Liver (tissue), 9 donors: ENCODE results near the gene NFATC2. TPM values are rescaled to one million over a fixed set of nuclear protein-coding genes. Genes with fewer than 3 reads are reported as not detected.

Experiments
- DNase-seq: peaks from one replicate; pipeline ENCODE4 v3.0.0-alpha.2; 2017; ENCODE audit warnings: low spot score
- H3K27ac ChIP-seq, 2 donors: one replicate each; pipeline ENCODE4 v1.7.0; 2013; ENCODE audit warnings: inconsistent platforms in 2 of 2, low read length in 2 of 2, control low read depth in 1 of 2, low read depth in 1 of 2, mild to moderate bottlenecking in 1 of 2
- H3K27me3 ChIP-seq, 4 donors: one replicate each; pipeline versions ENCODE4 v1.6.1 to v1.7.0; 2013; ENCODE audit warnings: low read length in 3 of 4, inconsistent platforms in 1 of 4, mild to moderate bottlenecking in 1 of 4, moderate library complexity in 1 of 4; ENCODE audit not compliant: control insufficient read depth in 4 of 4, insufficient read depth in 4 of 4
- H3K36me3 ChIP-seq, 4 donors: one replicate each; pipeline versions ENCODE4 v1.6.1 to v1.7.0; 2013; ENCODE audit warnings: low read length in 3 of 4, mild to moderate bottlenecking in 3 of 4, low read depth in 1 of 4, moderate library complexity in 1 of 4; ENCODE audit not compliant: control insufficient read depth in 4 of 4, insufficient read depth in 3 of 4
- H3K4me1 ChIP-seq, 4 donors: one replicate each; pipeline versions ENCODE4 v1.6.1 to v1.7.0; 2013; ENCODE audit warnings: low read length in 3 of 4, mild to moderate bottlenecking in 3 of 4, moderate library complexity in 1 of 4; ENCODE audit not compliant: control insufficient read depth in 4 of 4, insufficient read depth in 4 of 4
- H3K4me3 ChIP-seq, 3 donors: one replicate each; pipeline versions ENCODE4 v1.6.1 to v1.7.0; 2013; ENCODE audit warnings: low read length in 3 of 3, control low read depth in 1 of 3, low read depth in 1 of 3, mild to moderate bottlenecking in 1 of 3
- H3K9ac ChIP-seq, 2 donors: one replicate each; pipeline ENCODE4 v1.7.0; 2013; ENCODE audit warnings: low read length in 2 of 2, mild to moderate bottlenecking in 2 of 2, moderate library complexity in 2 of 2, control low read depth in 1 of 2, low read depth in 1 of 2
- H3K9me3 ChIP-seq, 4 donors: one replicate each; pipeline versions ENCODE4 v1.6.1 to v1.7.0; 2013; ENCODE audit warnings: low read length in 3 of 4; ENCODE audit not compliant: control insufficient read depth in 4 of 4
- EGR1 ChIP-seq, 2 donors: IDR thresholded peaks; 2 replicates each; pipeline ENCODE4 v1.6.1; 2016 to 2018; ENCODE audit warnings: antibody characterized with exemption in 2 of 2, low read depth in 2 of 2
- FOXA1 ChIP-seq: IDR thresholded peaks from 2 replicates; pipeline ENCODE4 v1.6.1; 2016; ENCODE audit warnings: antibody characterized with exemption
- FOXA2 ChIP-seq: IDR thresholded peaks from 2 replicates; pipeline ENCODE4 v1.6.1; 2016; ENCODE audit warnings: antibody characterized with exemption
- GABPA ChIP-seq, 2 donors: IDR thresholded peaks in 1 of 2; conservative IDR thresholded peaks in 1 of 2; 2 replicates each; pipeline ENCODE4 v1.6.1; 2016; ENCODE audit warnings: antibody characterized with exemption in 2 of 2, mild to moderate bottlenecking in 1 of 2, moderate library complexity in 1 of 2
- HNF4A ChIP-seq, 2 donors: conservative IDR thresholded peaks; 2 replicates each; pipeline ENCODE4 v1.6.1; 2016; ENCODE audit warnings: antibody characterized with exemption in 2 of 2, mild to moderate bottlenecking in 2 of 2
- HNF4G ChIP-seq: IDR thresholded peaks from 2 replicates; pipeline ENCODE4 v1.6.1; 2016; ENCODE audit warnings: antibody characterized with exemption
- JUND ChIP-seq, 2 donors: IDR thresholded peaks; 2 replicates each; pipeline ENCODE4 v1.6.1; 2016; ENCODE audit warnings: antibody characterized with exemption in 2 of 2
- NR2F2 ChIP-seq: IDR thresholded peaks from 2 replicates; pipeline ENCODE4 v1.6.1; 2016; ENCODE audit warnings: antibody characterized with exemption
- RAD21 ChIP-seq, 2 donors: IDR thresholded peaks; 2 replicates each; pipeline ENCODE4 v1.6.1; 2016; ENCODE audit warnings: antibody characterized with exemption in 2 of 2, mild to moderate bottlenecking in 2 of 2
- RXRA ChIP-seq, 2 donors: IDR thresholded peaks; 2 replicates each; pipeline ENCODE4 v1.6.1; 2017 to 2018; ENCODE audit warnings: antibody characterized with exemption in 2 of 2, mild to moderate bottlenecking in 1 of 2
- SP1 ChIP-seq: IDR thresholded peaks from 2 replicates; pipeline ENCODE4 v1.6.1; 2018; ENCODE audit warnings: antibody characterized with exemption, mild to moderate bottlenecking
- TAF1 ChIP-seq: conservative IDR thresholded peaks from 2 replicates; pipeline ENCODE4 v1.6.1; 2016; ENCODE audit warnings: antibody characterized with exemption, mild to moderate bottlenecking
- YY1 ChIP-seq: IDR thresholded peaks from 2 replicates; pipeline ENCODE4 v1.6.1; 2016; ENCODE audit warnings: antibody characterized with exemption, mild to moderate bottlenecking
- WGBS: extraction: QIAGEN DNeasy Blood & Tissue Kit; methylation state at CpG from one replicate; pipeline ENCODE4 v1.1.7; 2013; 5-methylcytosine and 5-hydroxymethylcytosine counted together
- polyA plus RNA-seq, 2 donors: library from polyadenylated mRNA; stranded (reverse) in 1 of 2; unstranded in 1 of 2; fragments of 200-250 nt in 1 of 2; fragments of >200 nt in 1 of 2; fragmentation: Nextera tagmentation in 1 of 2; extraction: Ambion mirVana in 1 of 2; gene quantifications; one replicate each; pipeline versions ENCODE4 v1.2.1 to v1.2.3, GENCODE V29; 2013 to 2015
- total RNA-seq, 2 donors: library from RNA; depleted of rRNA; stranded (reverse); fragments of >200 nt; gene quantifications; one replicate each; pipeline ENCODE4 v1.2.3, GENCODE V29; 2014
- TF ChIP-seq, protein P1 (sequence below): IDR thresholded peaks from 2 replicates; pipeline ENCODE4 v1.6.1; 2016; ENCODE audit warnings: antibody characterized with exemption
- TF ChIP-seq, protein P2 (sequence below): IDR thresholded peaks from 2 replicates; pipeline ENCODE4 v1.6.1; 2016; ENCODE audit warnings: antibody characterized with exemption
- TF ChIP-seq, protein P3 (sequence below): IDR thresholded peaks from 2 replicates; pipeline ENCODE4 v1.6.1; 2016; ENCODE audit warnings: antibody characterized with exemption, mild to moderate bottlenecking
- TF ChIP-seq, protein P4 (sequence below): fragments of 150-350 bp; IDR thresholded peaks from 2 replicates; pipeline ENCODE4 v1.5.1; 2017; ENCODE audit warnings: improper control_type of control experiment, low read depth, low read length; ENCODE audit not compliant: missing input control
- TF ChIP-seq, protein P5 (sequence below): IDR thresholded peaks from 2 replicates; pipeline ENCODE4 v1.6.1; 2016; ENCODE audit warnings: antibody characterized with exemption
- donor health status: healthy.
- donor health status: healthy.
- donor health status: healthy.
- donor health status: healthy.
- donor health status: healthy.

The NFATC2 gene
- total and polyA plus RNA-seq, 4 donors, result 1.2 to 6.7 (median 2.6) TPM

DNA sequence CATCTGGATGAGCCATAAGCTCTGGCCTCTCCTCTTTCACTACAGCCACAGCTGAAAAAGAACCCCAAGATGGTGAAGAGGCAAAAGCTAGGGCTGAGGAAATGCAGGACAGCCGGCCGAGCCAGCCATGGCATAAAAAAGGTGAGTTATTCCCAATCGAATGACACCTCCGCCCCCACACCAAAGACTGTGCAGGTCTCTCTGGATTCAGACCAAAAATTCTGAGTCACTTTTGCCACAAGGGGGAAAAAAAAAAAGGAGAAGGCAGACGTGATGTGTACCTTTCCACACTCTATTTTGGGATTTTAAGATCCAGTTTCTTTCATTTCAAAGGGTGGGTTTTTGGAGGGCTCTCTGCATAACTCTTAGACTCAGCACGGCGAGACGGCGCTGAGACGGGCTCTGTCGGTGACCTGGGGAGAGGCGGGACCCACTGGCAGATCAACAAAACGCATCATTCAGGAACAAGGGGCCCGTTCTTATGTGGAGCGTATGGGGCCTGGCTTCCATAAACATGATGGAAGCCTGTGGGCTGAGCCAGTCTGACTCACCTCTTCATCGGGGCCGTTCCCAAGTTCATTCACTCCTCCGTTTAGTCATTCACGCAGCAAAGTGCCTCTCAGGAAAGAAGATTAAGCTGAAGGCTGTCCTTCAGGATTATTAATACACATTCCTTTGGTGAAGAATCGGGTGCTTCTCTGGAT is 54.8 kb downstream of the NFATC2 start:
- peaks cover 0 to 3% (median 2%) of the 10 kb centered on the region in 4 donors for H3K36me3 ChIP-seq
- no peak for DNase-seq
- no peak for TF ChIP-seq HNF4A (conservative IDR thresholded peaks at IDR 0.05)
- no peak for TF ChIP-seq HNF4G
- no peak for TF ChIP-seq RXRA (IDR thresholded peaks at IDR 0.05)
- no peak for TF ChIP-seq FOXA1
- TF ChIP-seq, protein P1, sequence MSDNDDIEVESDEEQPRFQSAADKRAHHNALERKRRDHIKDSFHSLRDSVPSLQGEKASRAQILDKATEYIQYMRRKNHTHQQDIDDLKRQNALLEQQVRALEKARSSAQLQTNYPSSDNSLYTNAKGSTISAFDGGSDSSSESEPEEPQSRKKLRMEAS, result no peak
- TF ChIP-seq RAD21 (IDR thresholded peaks at IDR 0.05), result no peak
- TF ChIP-seq TAF1, result no peak
- no peak overlapping the region for H3K4me3 ChIP-seq
- no peak overlapping the region for H3K9ac ChIP-seq
- H3K27ac ChIP-seq, result no peak overlapping the region
- H3K9me3 ChIP-seq, result no peaks in the 10 kb centered on the region
- WGBS, result 94% methylated on average over 20 of the region's 20 CpGs
- peaks cover 0 to 7% (median 0%) of the 10 kb centered on the region in 4 donors for H3K4me1 ChIP-seq
- H3K27me3 ChIP-seq, result no peaks in the 10 kb centered on the region

DNA sequence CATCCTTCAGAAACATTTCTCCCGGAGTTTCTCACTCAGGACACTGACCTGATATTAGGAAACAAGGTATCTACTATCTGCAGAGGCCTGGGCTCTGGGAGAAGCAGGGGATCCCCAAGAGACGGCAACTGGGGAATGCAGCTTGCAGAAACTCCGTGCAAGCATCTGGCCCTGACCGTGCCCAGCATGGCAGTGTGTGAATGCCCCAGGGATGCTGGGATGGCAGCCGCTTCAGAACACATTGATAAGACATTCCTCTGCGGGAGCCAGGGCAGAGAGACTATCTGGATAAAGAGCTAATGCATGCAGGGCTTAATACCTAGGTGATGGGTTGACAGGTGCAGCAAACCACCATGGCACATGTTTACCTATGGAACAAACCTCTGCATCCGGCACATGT is 55.4 kb downstream of the NFATC2 start:
- H3K27ac ChIP-seq, result no peak overlapping the region
- H3K9ac ChIP-seq, result no peak overlapping the region
- H3K27me3 ChIP-seq, result no peaks in the 10 kb centered on the region
- H3K4me3 ChIP-seq, result no peak overlapping the region
- 96% methylated on average over 7 of the region's 7 CpGs for WGBS
- H3K4me1 ChIP-seq, result peaks cover 0 to 7% (median 0%) of the 10 kb centered on the region in 4 donors
- H3K9me3 ChIP-seq, result no peaks in the 10 kb centered on the region
- TF ChIP-seq, protein P2, sequence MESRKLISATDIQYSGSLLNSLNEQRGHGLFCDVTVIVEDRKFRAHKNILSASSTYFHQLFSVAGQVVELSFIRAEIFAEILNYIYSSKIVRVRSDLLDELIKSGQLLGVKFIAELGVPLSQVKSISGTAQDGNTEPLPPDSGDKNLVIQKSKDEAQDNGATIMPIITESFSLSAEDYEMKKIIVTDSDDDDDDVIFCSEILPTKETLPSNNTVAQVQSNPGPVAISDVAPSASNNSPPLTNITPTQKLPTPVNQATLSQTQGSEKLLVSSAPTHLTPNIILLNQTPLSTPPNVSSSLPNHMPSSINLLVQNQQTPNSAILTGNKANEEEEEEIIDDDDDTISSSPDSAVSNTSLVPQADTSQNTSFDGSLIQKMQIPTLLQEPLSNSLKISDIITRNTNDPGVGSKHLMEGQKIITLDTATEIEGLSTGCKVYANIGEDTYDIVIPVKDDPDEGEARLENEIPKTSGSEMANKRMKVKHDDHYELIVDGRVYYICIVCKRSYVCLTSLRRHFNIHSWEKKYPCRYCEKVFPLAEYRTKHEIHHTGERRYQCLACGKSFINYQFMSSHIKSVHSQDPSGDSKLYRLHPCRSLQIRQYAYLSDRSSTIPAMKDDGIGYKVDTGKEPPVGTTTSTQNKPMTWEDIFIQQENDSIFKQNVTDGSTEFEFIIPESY, result no peak
- no peak for TF ChIP-seq NR2F2
- TF ChIP-seq HNF4G, result no peak
- no peak for TF ChIP-seq RXRA (IDR thresholded peaks at IDR 0.05)
- TF ChIP-seq, protein P3, sequence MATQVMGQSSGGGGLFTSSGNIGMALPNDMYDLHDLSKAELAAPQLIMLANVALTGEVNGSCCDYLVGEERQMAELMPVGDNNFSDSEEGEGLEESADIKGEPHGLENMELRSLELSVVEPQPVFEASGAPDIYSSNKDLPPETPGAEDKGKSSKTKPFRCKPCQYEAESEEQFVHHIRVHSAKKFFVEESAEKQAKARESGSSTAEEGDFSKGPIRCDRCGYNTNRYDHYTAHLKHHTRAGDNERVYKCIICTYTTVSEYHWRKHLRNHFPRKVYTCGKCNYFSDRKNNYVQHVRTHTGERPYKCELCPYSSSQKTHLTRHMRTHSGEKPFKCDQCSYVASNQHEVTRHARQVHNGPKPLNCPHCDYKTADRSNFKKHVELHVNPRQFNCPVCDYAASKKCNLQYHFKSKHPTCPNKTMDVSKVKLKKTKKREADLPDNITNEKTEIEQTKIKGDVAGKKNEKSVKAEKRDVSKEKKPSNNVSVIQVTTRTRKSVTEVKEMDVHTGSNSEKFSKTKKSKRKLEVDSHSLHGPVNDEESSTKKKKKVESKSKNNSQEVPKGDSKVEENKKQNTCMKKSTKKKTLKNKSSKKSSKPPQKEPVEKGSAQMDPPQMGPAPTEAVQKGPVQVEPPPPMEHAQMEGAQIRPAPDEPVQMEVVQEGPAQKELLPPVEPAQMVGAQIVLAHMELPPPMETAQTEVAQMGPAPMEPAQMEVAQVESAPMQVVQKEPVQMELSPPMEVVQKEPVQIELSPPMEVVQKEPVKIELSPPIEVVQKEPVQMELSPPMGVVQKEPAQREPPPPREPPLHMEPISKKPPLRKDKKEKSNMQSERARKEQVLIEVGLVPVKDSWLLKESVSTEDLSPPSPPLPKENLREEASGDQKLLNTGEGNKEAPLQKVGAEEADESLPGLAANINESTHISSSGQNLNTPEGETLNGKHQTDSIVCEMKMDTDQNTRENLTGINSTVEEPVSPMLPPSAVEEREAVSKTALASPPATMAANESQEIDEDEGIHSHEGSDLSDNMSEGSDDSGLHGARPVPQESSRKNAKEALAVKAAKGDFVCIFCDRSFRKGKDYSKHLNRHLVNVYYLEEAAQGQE, result no peak
- no peak for TF ChIP-seq HNF4A (conservative IDR thresholded peaks at IDR 0.05)
- no peak for TF ChIP-seq EGR1 (IDR thresholded peaks at IDR 0.05; ENCODE audit: low read depth in 2 of 2)
- no peak for TF ChIP-seq TAF1
- no peak for TF ChIP-seq SP1
- TF ChIP-seq GABPA (IDR thresholded peaks at IDR 0.05 in 1 of 2, conservative IDR thresholded peaks at IDR 0.05 in 1 of 2), result no peak
- no peak for TF ChIP-seq FOXA2
- TF ChIP-seq, protein P4, sequence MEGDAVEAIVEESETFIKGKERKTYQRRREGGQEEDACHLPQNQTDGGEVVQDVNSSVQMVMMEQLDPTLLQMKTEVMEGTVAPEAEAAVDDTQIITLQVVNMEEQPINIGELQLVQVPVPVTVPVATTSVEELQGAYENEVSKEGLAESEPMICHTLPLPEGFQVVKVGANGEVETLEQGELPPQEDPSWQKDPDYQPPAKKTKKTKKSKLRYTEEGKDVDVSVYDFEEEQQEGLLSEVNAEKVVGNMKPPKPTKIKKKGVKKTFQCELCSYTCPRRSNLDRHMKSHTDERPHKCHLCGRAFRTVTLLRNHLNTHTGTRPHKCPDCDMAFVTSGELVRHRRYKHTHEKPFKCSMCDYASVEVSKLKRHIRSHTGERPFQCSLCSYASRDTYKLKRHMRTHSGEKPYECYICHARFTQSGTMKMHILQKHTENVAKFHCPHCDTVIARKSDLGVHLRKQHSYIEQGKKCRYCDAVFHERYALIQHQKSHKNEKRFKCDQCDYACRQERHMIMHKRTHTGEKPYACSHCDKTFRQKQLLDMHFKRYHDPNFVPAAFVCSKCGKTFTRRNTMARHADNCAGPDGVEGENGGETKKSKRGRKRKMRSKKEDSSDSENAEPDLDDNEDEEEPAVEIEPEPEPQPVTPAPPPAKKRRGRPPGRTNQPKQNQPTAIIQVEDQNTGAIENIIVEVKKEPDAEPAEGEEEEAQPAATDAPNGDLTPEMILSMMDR, result no peak
- no peak for TF ChIP-seq RAD21 (IDR thresholded peaks at IDR 0.05)
- TF ChIP-seq, protein P1, result no peak
- TF ChIP-seq YY1, result no peak
- no peak for TF ChIP-seq JUND (IDR thresholded peaks at IDR 0.05)
- TF ChIP-seq, protein P5, sequence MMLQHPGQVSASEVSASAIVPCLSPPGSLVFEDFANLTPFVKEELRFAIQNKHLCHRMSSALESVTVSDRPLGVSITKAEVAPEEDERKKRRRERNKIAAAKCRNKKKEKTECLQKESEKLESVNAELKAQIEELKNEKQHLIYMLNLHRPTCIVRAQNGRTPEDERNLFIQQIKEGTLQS, result no peak
- no peak for TF ChIP-seq FOXA1
- H3K36me3 ChIP-seq, result peaks cover 0 to 3% (median 2%) of the 10 kb centered on the region in 4 donors
- DNase-seq, result no peak
